Prostate gland (tissue), 2 donors: Measurements from ENCODE around the gene MAN2B2. TPM values are rescaled to one million over a fixed set of nuclear protein-coding genes. Genes with fewer than 3 reads are reported as not detected.

Experiments used
- DNase-seq: peaks from one replicate; pipeline ENCODE4 v3.0.0-alpha.2; 2019; ENCODE audit warnings: low spot score
- H3K27ac ChIP-seq, 2 donors: fragments of 200-600 bp; sonication (generic); 2 replicates each; pipeline ENCODE4 v1.5.1; 2017 to 2019
- H3K27me3 ChIP-seq: fragments of 200-600 bp; sonication (generic); replicated peaks from 2 replicates; pipeline ENCODE4 v1.5.1; 2019; ENCODE audit not compliant: insufficient read depth
- H3K36me3 ChIP-seq, 2 donors: fragments of 200-600 bp; sonication (generic); 1 replicate in 1 of 2; 2 replicates in 1 of 2; pipeline versions ENCODE4 v1.5.1 to v1.8.1; 2017 to 2019
- H3K4me1 ChIP-seq: fragments of 200-600 bp; sonication (generic); replicated peaks from 2 replicates; pipeline ENCODE4 v1.5.1; 2019
- H3K4me3 ChIP-seq, 2 donors: fragments of 200-600 bp; sonication (generic); 2 replicates each; pipeline ENCODE4 v1.5.1; 2017 to 2019
- H3K9me3 ChIP-seq: fragments of 200-600 bp; sonication (generic); 2 replicates; pipeline ENCODE4 v1.5.1; 2017
- CTCF ChIP-seq, 4 experiments: fragments of 200-600 bp in 2 of 4; fragments of 450-650 bp in 2 of 4; sonication (generic) in 2 of 4; IDR thresholded peaks; 1 replicate in 3 of 4; 2 replicates in 1 of 4; pipeline ENCODE4 v1.5.1; 2016 to 2019; ENCODE audit warnings: antibody characterized with exemption in 4 of 4, mild to moderate bottlenecking in 2 of 4, moderate library complexity in 2 of 4
- POLR2A ChIP-seq: fragments of 450-650 bp; IDR thresholded peaks from one replicate; pipeline ENCODE4 v1.6.1; 2016; ENCODE audit warnings: antibody characterized with exemption, mild to moderate bottlenecking
- POLR2AphosphoS5 ChIP-seq: sonication (generic); formaldehyde crosslinking; IDR thresholded peaks from one replicate; pipeline ENCODE4 v1.6.1; 2017; ENCODE audit warnings: antibody characterized with exemption
- WGBS: methylation state at CpG from one replicate; pipeline ENCODE4 v1.1.5; 2018; 5-methylcytosine and 5-hydroxymethylcytosine counted together
- intact Hi-C: fragments of 100-400 bp; cut with DNase I; formaldehyde crosslinking; loops from one replicate; pipeline ENCODE4 v1.14.2; 2022
- total RNA-seq, 2 donors: library from RNA; depleted of rRNA; stranded (reverse); fragments of >200 nt; gene quantifications; one replicate each; pipeline ENCODE4 v1.1.0, GENCODE V29; 2016

MAN2B2 gene
- total RNA-seq, 2 donors from 2014 or later = 52.7 to 69.5 TPM

GRCh38 chr4:6657242-6658208, 82.5 kb downstream of the MAN2B2 start:
- WGBS = 82% methylated on average over 65 of the region's 65 CpGs
- no peak for DNase-seq

DNA sequence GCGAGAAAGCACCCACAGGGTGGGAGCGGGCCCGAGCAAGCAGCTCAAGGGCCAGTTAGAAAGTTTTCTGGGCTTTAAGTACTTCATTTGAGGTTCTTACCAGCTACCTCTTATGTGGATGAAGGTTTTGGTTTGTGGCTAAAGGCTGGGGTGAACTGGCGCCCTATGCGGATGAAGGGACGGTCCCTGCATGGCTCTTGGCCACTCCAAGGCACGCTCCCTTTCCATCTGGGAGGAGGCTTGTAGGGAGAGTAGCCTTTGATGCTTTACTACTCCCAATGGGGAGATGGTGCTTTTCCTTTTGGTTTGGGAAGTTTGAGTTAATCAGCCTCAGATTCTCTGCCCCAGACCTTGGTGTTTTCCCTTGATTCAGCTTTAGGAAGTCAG, 83.2 kb downstream of the MAN2B2 start:
- peak overlapping the region in 1 of 2 donors; percentile 28 for H3K4me3 ChIP-seq
- no peaks in the 10 kb centered on the region for H3K4me1 ChIP-seq
- no peaks in the 10 kb centered on the region for H3K9me3 ChIP-seq
- no peak for TF ChIP-seq POLR2A
- TF ChIP-seq CTCF (IDR thresholded peaks at IDR 0.05) = no peak
- no peak for TF ChIP-seq POLR2AphosphoS5
- H3K27me3 ChIP-seq = no peaks in the 10 kb centered on the region
- H3K27ac ChIP-seq = peak overlapping the region in 1 of 2 donors; percentile 49
- intact Hi-C loops = no loop called here
- no peak for DNase-seq
- H3K36me3 ChIP-seq = no peaks in the 10 kb centered on the region
- 96% methylated on average over 7 of the region's 7 CpGs for WGBS

More at GRCh38 chr4:6657242-6658208, 82.5 kb downstream of the MAN2B2 start:
- Histone ChIP-seq H3K4me1 (no peaks in the 10 kb centered on the region), H3K4me3 (no peak overlapping the region), H3K9me3 (no peaks in the 10 kb centered on the region), H3K27me3 (no peaks in the 10 kb centered on the region), H3K27ac (no peak overlapping the region), H3K36me3 (no peaks in the 10 kb centered on the region)
- intact Hi-C loops = no loop called here
- TF ChIP-seq POLR2A (no peak), CTCF (IDR thresholded peaks at IDR 0.05) (no peak), POLR2AphosphoS5 (no peak)

- WGBS = 5% methylated on average over 52 of the region's 52 CpGs
- TF ChIP-seq POLR2A = no peak
- no peak for TF ChIP-seq CTCF (IDR thresholded peaks at IDR 0.05)
- no peak for TF ChIP-seq POLR2AphosphoS5
- H3K4me3 ChIP-seq = peak overlapping the region; percentile 24 to 28
- H3K27ac ChIP-seq = peak overlapping the region; percentile 44 to 49
- H3K9me3 ChIP-seq = no peaks in the 10 kb centered on the region
- DNase-seq = no peak
- intact Hi-C loops = no loop called here
- no peaks in the 10 kb centered on the region for H3K4me1 ChIP-seq
- no peaks in the 10 kb centered on the region for H3K36me3 ChIP-seq
- no peaks in the 10 kb centered on the region for H3K27me3 ChIP-seq
Observed at GRCh38 chr4:6658597-6659075, 83.6 kb downstream of the MAN2B2 start.

- WGBS = 95% methylated on average over 2 of the region's 2 CpGs
- no peak for TF ChIP-seq POLR2A
- no peak for TF ChIP-seq POLR2AphosphoS5
- TF ChIP-seq CTCF (IDR thresholded peaks at IDR 0.05) = no peak
- Histone ChIP-seq H3K36me3 (no peaks in the 10 kb centered on the region), H3K4me3 (no peak overlapping the region), H3K9me3 (no peaks in the 10 kb centered on the region), H3K27me3 (no peaks in the 10 kb centered on the region), H3K4me1 (no peaks in the 10 kb centered on the region), H3K27ac (no peak overlapping the region)
- intact Hi-C loops = no loop called here
- no peak for DNase-seq
Observed at GRCh38 chr4:6659897-6660296, 84.9 kb downstream of the MAN2B2 start.

DNA sequence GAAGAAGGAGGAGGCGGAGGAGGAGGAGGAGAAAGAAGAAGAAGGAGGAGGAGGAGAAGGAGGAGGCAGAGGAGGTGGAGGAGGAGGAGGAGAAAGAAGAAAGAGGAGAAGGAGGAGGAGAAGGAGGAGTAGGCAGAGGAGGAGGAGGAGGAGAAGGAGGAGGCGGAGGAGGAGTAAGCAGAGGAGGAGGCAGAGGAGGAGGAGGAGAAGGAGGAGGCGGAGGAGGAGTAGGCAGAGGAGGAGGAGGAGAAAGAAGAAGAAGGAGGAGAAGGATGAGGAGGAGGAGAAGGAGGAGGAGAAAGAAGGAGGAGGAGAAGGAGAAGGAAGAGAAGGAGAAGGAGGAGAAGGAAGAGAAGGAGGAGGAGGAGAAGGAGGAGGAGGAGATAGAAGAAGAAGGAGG, 85.4 kb downstream of the MAN2B2 start:
- TF ChIP-seq POLR2A (no peak), CTCF (IDR thresholded peaks at IDR 0.05) (no peak)
- intact Hi-C loops = no loop called here
- H3K27ac ChIP-seq = no peak overlapping the region
- H3K36me3 ChIP-seq = no peaks in the 10 kb centered on the region
- WGBS = 100% methylated on average over 3 of the region's 3 CpGs
- H3K27me3 ChIP-seq = no peaks in the 10 kb centered on the region
- DNase-seq = no peak
- no peak overlapping the region for H3K4me3 ChIP-seq
- no peaks in the 10 kb centered on the region for H3K4me1 ChIP-seq
- H3K9me3 ChIP-seq = no peaks in the 10 kb centered on the region
